PFSK-1 (cell line): ENCODE measurements around the gene SPTBN4.

Experiments used
- FOXP2 ChIP-seq: optimal IDR thresholded peaks from 2 replicates; pipeline ENCODE3; 2011; ENCODE audit warnings: borderline replicate concordance, control low read depth, inconsistent platforms; ENCODE audit not compliant: insufficient read depth; ENCODE audit errors: extremely low read length, extremely low read depth
- POLR2AphosphoS5 ChIP-seq: IDR thresholded peaks from 2 replicates; pipeline ENCODE4 v1.6.1; 2012; ENCODE audit warnings: low read depth, mild to moderate bottlenecking, control low read depth, low read length, moderate library complexity

- TF ChIP-seq FOXP2 (no peak), POLR2AphosphoS5 (no peak)
These were observed 27.0 kb downstream of the SPTBN4 start for GRCh38 chr19:40493778-40494177.
